ENCODE data around the gene DENND1B. TPM values are rescaled to one million over a fixed set of nuclear protein-coding genes. Genes with fewer than 3 reads are reported as not detected.

Gene DENND1B
- total RNA-seq, 1 experiment from 2014 or later = 20.9 TPM

GRCh38 chr1:197807216-197807615 is 31.9 kb upstream of the DENND1B start:
- no peaks in the 10 kb centered on the region for H3K36me3 Mint-ChIP-seq (ENCODE audit: insufficient read depth, unreplicated experiment)
- intact Hi-C loops (cut with micrococcal nuclease) = no loop called here
- H3K9me3 Mint-ChIP-seq (ENCODE audit: unreplicated experiment) = peaks cover under 1% of the 10 kb centered on the region
- no peak overlapping the region for H3K4me3 Mint-ChIP-seq (ENCODE audit: unreplicated experiment)
- CTCF ChIA-PET = interaction anchor here (0.5 to 2.0 kb wide), 7 partner anchors 12 to 117 kb away, joined by 3 to 10 read pairs (median 4); no protein-coding TSS in a partner anchor
- DNase-seq (ENCODE audit: unreplicated experiment) = no peak
- H3K4me1 Mint-ChIP-seq (ENCODE audit: insufficient read depth, unreplicated experiment) = no peaks in the 10 kb centered on the region
- no peaks in the 10 kb centered on the region for H3K27me3 Mint-ChIP-seq (ENCODE audit: insufficient read depth, unreplicated experiment)
- TF ChIP-seq CTCF (IDR thresholded peaks at IDR 0.05; ENCODE audit: unreplicated experiment) = no peak
- no TSS peak for BruUV-seq (replicated peaks)
- H3K27ac Mint-ChIP-seq (ENCODE audit: low read depth, unreplicated experiment) = no peak overlapping the region
- POLR2A ChIA-PET = interaction anchor here (0.5 to 0.6 kb wide), 2 partner anchors 16 kb away, joined by 3 read pairs; no protein-coding TSS in a partner anchor

GRCh38 chr1:197806718-197807117 is 31.4 kb upstream of the DENND1B start:
- TF ChIP-seq CTCF (IDR thresholded peaks at IDR 0.05; ENCODE audit: unreplicated experiment) = no peak
- Mint-ChIP-seq H3K36me3 (ENCODE audit: insufficient read depth, unreplicated experiment) (no peaks in the 10 kb centered on the region), H3K4me3 (ENCODE audit: unreplicated experiment) (no peak overlapping the region), H3K27ac (ENCODE audit: low read depth, unreplicated experiment) (no peak overlapping the region), H3K4me1 (ENCODE audit: insufficient read depth, unreplicated experiment) (no peaks in the 10 kb centered on the region), H3K27me3 (ENCODE audit: insufficient read depth, unreplicated experiment) (no peaks in the 10 kb centered on the region), H3K9me3 (ENCODE audit: unreplicated experiment) (peaks cover 6% of the 10 kb centered on the region)
- POLR2A ChIA-PET = interaction anchor here (0.6 kb wide), 1 partner anchor 16 kb away, joined by 3 read pairs; no protein-coding TSS in a partner anchor
- CTCF ChIA-PET = interaction anchor here (0.5 to 2.0 kb wide), 5 partner anchors 33 to 117 kb away, joined by 3 to 10 read pairs (median 4); no protein-coding TSS in a partner anchor
- BruUV-seq (replicated peaks) = no TSS peak
- DNase-seq (ENCODE audit: unreplicated experiment) = no peak
- intact Hi-C loops (cut with micrococcal nuclease) = no loop called here

- intact Hi-C loops (cut with micrococcal nuclease) = no loop called here
- Mint-ChIP-seq H3K27ac (ENCODE audit: low read depth, unreplicated experiment) (no peak overlapping the region), H3K4me3 (ENCODE audit: unreplicated experiment) (no peak overlapping the region), H3K9me3 (ENCODE audit: unreplicated experiment) (peaks cover 24% of the 10 kb centered on the region), H3K4me1 (ENCODE audit: insufficient read depth, unreplicated experiment) (no peaks in the 10 kb centered on the region), H3K27me3 (ENCODE audit: insufficient read depth, unreplicated experiment) (no peaks in the 10 kb centered on the region), H3K36me3 (ENCODE audit: insufficient read depth, unreplicated experiment) (no peaks in the 10 kb centered on the region)
- TF ChIP-seq CTCF (IDR thresholded peaks at IDR 0.05; ENCODE audit: unreplicated experiment) = no peak
- ChIA-PET CTCF (no interaction called here), POLR2A (no interaction called here)
- DNase-seq (ENCODE audit: unreplicated experiment) = no peak
- BruUV-seq (replicated peaks) = no TSS peak
Observed at GRCh38 chr1:197801684-197802083, 26.4 kb upstream of the DENND1B start.

GRCh38 chr1:197801111-197801482 is 25.8 kb upstream of the DENND1B start:
- POLR2A ChIA-PET = no interaction called here
- Mint-ChIP-seq H3K27ac (ENCODE audit: low read depth, unreplicated experiment) (no peak overlapping the region), H3K9me3 (ENCODE audit: unreplicated experiment) (peaks cover 30% of the 10 kb centered on the region), H3K4me3 (ENCODE audit: unreplicated experiment) (no peak overlapping the region), H3K4me1 (ENCODE audit: insufficient read depth, unreplicated experiment) (no peaks in the 10 kb centered on the region), H3K36me3 (ENCODE audit: insufficient read depth, unreplicated experiment) (no peaks in the 10 kb centered on the region), H3K27me3 (ENCODE audit: insufficient read depth, unreplicated experiment) (no peaks in the 10 kb centered on the region)
- no peak for DNase-seq (ENCODE audit: unreplicated experiment)
- intact Hi-C loops (cut with micrococcal nuclease) = no loop called here
- CTCF ChIA-PET = interaction anchor here (0.8 kb wide), 1 partner anchor 67 kb away, joined by 3 read pairs; no protein-coding TSS in a partner anchor
- TF ChIP-seq CTCF (IDR thresholded peaks at IDR 0.05; ENCODE audit: unreplicated experiment) = no peak
- no TSS peak for BruUV-seq (replicated peaks)
